Fibroblast of gingiva (primary cell): ENCODE data around the gene ZNF839.

Experiments used
- DNase-seq: peaks from one replicate; pipeline ENCODE4 v3.0.0-alpha.2; 2011; ENCODE audit warnings: low read depth

Gene ZNF839

DNA sequence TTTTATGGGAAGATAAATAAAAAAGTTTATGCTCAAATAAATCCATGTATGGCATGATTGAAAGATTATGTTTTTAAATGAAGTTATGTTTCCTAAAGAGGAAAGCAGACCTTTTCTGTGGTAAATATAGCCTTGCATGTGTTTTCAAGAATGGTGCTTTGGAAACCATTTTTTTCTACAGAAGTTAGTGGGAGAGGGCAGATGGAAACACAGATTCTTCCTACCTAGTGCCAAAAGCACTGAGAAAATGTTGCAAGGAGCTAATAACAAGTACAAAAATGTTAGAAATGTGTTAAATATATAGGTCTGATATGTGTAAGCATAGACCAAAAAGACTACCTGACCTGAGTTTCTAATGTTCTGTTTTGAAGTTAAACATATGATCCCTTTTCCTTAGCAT is 67.5 kb downstream of the ZNF839 start:
- no peak for DNase-seq

DNA sequence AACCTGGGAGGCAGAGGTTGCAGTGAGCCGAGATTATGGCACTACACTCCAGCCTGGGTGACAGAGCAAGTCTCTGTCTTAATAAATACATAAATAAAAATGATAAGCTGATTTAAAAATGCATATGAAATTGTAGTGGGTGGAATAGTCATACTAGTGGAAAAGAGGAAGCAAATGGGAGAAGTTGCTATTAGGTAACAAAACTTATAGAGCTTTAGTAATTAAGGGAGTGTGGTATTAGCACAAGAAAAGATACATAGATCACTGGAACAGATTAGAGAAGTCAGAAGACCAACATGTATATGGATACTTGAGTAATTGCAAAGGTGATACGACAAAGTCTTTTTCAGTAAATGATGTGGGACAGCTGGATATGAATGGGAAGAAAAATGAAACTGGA is 69.7 kb downstream of the ZNF839 start:
- DNase-seq: no peak

DNA sequence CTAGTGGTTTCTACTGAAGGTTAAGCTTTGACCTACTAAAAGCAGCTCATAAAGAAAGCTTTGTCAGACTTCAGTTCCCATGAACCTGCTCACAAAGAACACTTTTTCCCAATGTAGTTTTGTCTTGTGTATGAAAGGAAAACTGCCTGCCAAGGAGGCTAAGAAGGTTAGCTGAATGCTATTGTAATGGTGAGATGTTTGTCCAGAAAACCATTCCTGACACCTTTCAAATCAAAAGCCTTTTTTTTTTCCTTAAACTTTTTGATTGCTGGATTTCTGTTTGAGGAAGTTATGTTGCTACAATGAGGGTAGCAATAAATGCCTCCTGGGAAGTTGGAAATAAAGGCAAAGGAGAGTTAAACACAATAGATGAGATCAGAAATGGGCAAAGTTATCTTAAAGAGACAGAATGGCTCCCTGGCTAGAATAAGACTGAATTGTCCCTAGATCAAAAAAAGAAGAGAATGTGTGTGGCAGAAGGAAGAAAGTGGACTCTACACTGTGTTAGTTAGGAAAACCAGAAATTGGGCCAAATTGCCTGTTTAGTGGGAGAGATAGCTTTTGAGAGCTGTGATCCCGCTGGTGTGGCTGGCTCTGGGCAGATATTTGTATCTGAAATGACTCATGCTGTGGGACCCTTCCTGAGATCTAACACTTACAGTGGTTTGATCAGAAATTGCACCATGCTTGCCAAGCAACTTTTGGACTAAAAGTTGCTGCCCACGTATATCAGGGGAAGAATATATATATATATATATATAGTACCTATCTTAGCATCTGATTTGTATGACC is 70.7 kb downstream of the ZNF839 start:
- no peak for DNase-seq
